ENCODE data around the gene CUEDC1. TPM values are rescaled to one million over a fixed set of nuclear protein-coding genes. Genes with fewer than 3 reads are reported as not detected.

CUEDC1 gene
- polyA plus RNA-seq, 2 of the 4 experiments (the other 2 are of a cell fraction), result 44.3 to 90.6 TPM

DNA sequence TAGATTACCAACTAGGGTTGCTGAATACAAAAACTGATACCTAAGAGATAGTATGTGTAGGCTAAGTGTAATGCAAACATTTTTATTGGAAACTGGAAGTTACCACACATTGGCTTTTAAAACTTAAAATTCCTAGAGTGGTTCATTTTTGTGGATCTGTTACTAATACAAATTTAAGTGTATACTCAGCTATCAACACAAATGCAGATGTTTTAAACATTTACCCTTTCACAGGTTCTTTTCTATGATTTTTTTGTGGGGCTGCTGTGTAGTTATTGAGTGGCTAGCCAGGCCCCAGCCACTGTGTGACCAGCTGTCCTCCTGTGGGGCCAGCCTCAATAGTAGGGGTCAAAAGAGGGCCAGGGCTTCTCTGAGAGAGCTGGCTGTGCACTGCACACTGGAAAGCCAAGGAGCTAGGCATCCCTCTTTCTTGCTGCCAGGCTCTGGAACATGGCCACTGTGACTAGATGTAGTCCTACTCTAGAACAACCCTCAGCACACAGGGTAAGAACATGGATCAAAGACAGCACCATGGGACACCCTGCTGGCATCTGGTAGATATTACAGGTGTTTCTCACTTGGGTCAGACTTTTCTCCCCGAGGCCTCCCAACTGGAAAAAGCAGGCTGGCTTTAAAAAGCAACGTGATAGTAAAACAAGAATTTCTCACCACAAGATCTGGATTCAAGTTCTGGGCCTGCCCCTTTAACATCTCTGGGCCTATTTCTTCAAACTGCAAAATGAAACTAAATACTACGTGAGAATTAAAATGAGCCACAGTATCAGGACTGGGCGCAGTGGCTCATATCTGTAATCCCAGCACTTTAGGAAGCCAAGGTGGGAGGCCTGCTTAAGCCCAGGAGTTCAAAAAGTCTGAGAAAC, 40.1 kb upstream of the CUEDC1 start:
- ChIA-PET CTCF (interaction anchor here (0.6 to 26.3 kb wide), 24 partner anchors 8 to 866 kb away, joined by 3 to 1377 read pairs (median 4); partner anchors contain the start of genes CUEDC1, MRPS23 and SRSF1), POLR2A (interaction anchor here (1.1 to 4.6 kb wide), 6 partner anchors 11 to 145 kb away, joined by 4 to 41 read pairs (median 6); partner anchors contain the start of genes MRPS23 and SRSF1)
- Histone ChIP-seq H3K4me1 (peaks cover 63% of the 10 kb centered on the region), H3K27ac (peak overlapping the region; percentile 50 to 76), H3K4me2 (0 out of 3 replicates have a peak overlapping the region, but pooled peaks have one; percentile 24), H3K4me3 (no peak overlapping the region), H3K9me3 (no peaks in the 10 kb centered on the region)
- peak; percentile 84 to 88 for ATAC-seq
- DNase-seq (ENCODE audit: low read depth in 1 of 2, low spot score in 1 of 2), result peak; percentile 87 to 95
- WGBS (ENCODE audit: missing lambda C conversion rate), result 35% methylated on average over 4 of the region's 4 CpGs
- peak; percentile 90 for FAIRE-seq
- TF ChIP-seq RCOR1 (IDR thresholded peaks at IDR 0.05; ENCODE audit: low read depth, low read length), result no peak
- TF ChIP-seq CBX8 (IDR thresholded peaks at IDR 0.05), result no peak
- no peak for TF ChIP-seq ZSCAN20 (CRISPR knock-in tag; IDR thresholded peaks at IDR 0.05)
- TF ChIP-seq CEBPB (IDR thresholded peaks at IDR 0.05), result no peak
- no peak for TF ChIP-seq JUNB (IDR thresholded peaks at IDR 0.05)
- TF ChIP-seq HEYL (CRISPR knock-in tag; IDR thresholded peaks at IDR 0.05), result no peak
- no peak for TF ChIP-seq ESRRA (IDR thresholded peaks at IDR 0.05; ENCODE audit: borderline replicate concordance, low read length)
- 0 out of 2 replicates have a peak, but pooled peaks have one; percentile 40 for TF ChIP-seq MAZ (IDR thresholded peaks at IDR 0.05; ENCODE audit: borderline replicate concordance, low read depth, low read length)
- no peak for TF ChIP-seq MYC (IDR thresholded peaks at IDR 0.05; ENCODE audit: borderline replicate concordance, low read length)
- no peak for TF ChIP-seq EHF (CRISPR knock-in tag; IDR thresholded peaks at IDR 0.05)
- TF ChIP-seq RAD21 (conservative IDR thresholded peaks at IDR 0.05 in 1 of 2, IDR thresholded peaks at IDR 0.05 in 1 of 2), result peak; percentile 93 to 94
- TF ChIP-seq HOXB13 (CRISPR knock-in tag; IDR thresholded peaks at IDR 0.05; ENCODE audit: low read depth), result no peak
- no peak for TF ChIP-seq E2F6 (IDR thresholded peaks at IDR 0.05; ENCODE audit: borderline replicate concordance, low read depth)
- no peak for TF ChIP-seq ZFP36 (IDR thresholded peaks at IDR 0.05; ENCODE audit: borderline replicate concordance, partially characterized antibody)
- peak; percentile 28 to 52; a peak in 2 of 5 replicates for TF ChIP-seq JUN (IDR thresholded peaks at IDR 0.05)
- TF ChIP-seq CBX2 (IDR thresholded peaks at IDR 0.05; ENCODE audit: borderline replicate concordance, low read depth), result no peak
- TF ChIP-seq CHD2 (IDR thresholded peaks at IDR 0.05; ENCODE audit: low read length, partially characterized antibody), result no peak
- TF ChIP-seq HMGXB4 (CRISPR knock-in tag; IDR thresholded peaks at IDR 0.05; ENCODE audit: borderline replicate concordance), result no peak
- peak; percentile 80; the same call in 1 of the 2 replicates for TF ChIP-seq RARB (CRISPR knock-in tag; IDR thresholded peaks at IDR 0.05)
- TF ChIP-seq SMC3 (IDR thresholded peaks at IDR 0.05), result peak; percentile 90
- TF ChIP-seq, protein P1, sequence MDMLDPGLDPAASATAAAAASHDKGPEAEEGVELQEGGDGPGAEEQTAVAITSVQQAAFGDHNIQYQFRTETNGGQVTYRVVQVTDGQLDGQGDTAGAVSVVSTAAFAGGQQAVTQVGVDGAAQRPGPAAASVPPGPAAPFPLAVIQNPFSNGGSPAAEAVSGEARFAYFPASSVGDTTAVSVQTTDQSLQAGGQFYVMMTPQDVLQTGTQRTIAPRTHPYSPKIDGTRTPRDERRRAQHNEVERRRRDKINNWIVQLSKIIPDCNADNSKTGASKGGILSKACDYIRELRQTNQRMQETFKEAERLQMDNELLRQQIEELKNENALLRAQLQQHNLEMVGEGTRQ (IDR thresholded peaks at IDR 0.05), result no peak
- TF ChIP-seq HDAC2 (IDR thresholded peaks at IDR 0.05), result no peak
- no peak for TF ChIP-seq PHF8 (IDR thresholded peaks at IDR 0.05; ENCODE audit: borderline replicate concordance, low read depth)
- TF ChIP-seq GATA3 (IDR thresholded peaks at IDR 0.05; ENCODE audit: borderline replicate concordance), result no peak
- no peak for TF ChIP-seq RFX5 (IDR thresholded peaks at IDR 0.05)
- no peak for TF ChIP-seq FOSL2 (IDR thresholded peaks at IDR 0.05)
- 0 out of 2 replicates have a peak, but pooled peaks have one; percentile 13 for TF ChIP-seq FOSL2 (CRISPR knock-in tag; IDR thresholded peaks at IDR 0.05)
- peak; percentile 96 for TF ChIP-seq POLR2AphosphoS2 (conservative IDR thresholded peaks at IDR 0.05; ENCODE audit: low read length)
- TF ChIP-seq RNF2 (IDR thresholded peaks at IDR 0.05; ENCODE audit: borderline replicate concordance, low read depth), result no peak
- TF ChIP-seq HES2 (IDR thresholded peaks at IDR 0.05), result no peak
- no peak for TF ChIP-seq KDM5A (IDR thresholded peaks at IDR 0.05)
- peak; percentile 19; the same call in 1 of the 2 replicates for TF ChIP-seq MAX (IDR thresholded peaks at IDR 0.05)
- TF ChIP-seq TP53 (CRISPR knock-in tag; IDR thresholded peaks at IDR 0.05), result peak; percentile 85; the same call in 1 of the 2 replicates
- no peak for TF ChIP-seq EP300 (IDR thresholded peaks at IDR 0.05)
- peak; percentile 49 for TF ChIP-seq TFCP2L1 (CRISPR knock-in tag; IDR thresholded peaks at IDR 0.05)
- TF ChIP-seq, protein P2, sequence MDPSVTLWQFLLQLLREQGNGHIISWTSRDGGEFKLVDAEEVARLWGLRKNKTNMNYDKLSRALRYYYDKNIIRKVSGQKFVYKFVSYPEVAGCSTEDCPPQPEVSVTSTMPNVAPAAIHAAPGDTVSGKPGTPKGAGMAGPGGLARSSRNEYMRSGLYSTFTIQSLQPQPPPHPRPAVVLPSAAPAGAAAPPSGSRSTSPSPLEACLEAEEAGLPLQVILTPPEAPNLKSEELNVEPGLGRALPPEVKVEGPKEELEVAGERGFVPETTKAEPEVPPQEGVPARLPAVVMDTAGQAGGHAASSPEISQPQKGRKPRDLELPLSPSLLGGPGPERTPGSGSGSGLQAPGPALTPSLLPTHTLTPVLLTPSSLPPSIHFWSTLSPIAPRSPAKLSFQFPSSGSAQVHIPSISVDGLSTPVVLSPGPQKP (IDR thresholded peaks at IDR 0.05; ENCODE audit: low read depth, low read length), result no peak
- TF ChIP-seq HOXA7 (CRISPR knock-in tag; IDR thresholded peaks at IDR 0.05), result peak; percentile 91
